GM19395 (cell line): ENCODE measurements around the gene MAPKAP1.
"Not testable (repeated sequence)": the region's sequence is repeated elsewhere in the genome, so short reads cannot be mapped to it uniquely, and the experiment has no call there.

Experiments used
- ATAC-seq: cut with Tn5 transposase; IDR thresholded peaks from one replicate; pipeline ENCODE4 v1.9.1; 2021; ENCODE audit warnings: mild to moderate bottlenecking, moderate library complexity; ENCODE audit not compliant: unreplicated experiment

MAPKAP1 gene

DNA sequence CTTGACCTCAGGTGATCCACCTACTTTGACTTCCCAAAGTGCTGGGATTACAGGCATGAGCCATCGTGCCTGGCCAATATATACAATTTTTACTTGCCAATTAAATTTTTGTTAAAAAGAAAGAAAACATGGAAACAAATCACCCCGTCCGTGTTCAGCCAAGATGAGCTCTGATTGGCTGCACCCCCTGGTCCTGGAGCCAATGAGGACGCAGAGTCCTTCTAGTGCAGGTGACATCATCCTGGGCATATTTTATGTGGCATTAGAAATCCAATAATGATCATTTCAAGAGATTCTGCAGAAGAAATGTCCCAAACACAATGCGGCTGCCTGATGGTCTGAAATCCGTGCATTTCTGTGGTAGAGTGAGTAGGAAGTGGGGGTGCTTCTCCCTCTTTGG, 285.8 kb downstream of the MAPKAP1 start:
- ATAC-seq = no peak

DNA sequence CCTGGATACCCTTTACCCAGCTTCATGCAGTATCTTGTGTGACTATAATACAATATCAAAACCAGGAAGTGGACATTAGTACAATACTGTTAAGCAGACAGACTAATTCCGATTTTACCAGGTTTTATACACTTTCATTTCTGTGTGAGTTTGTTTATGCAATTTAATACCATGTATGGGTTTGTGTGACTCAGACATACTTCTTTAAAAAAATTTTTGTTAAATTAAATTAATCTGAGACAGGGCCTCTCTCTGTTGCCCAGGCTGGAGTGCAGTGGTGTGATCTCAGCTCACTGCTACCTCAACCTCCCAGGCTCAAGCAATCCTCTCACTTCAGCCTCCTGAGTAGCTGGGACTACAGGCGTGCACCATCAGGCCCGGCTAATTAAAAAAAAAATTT, 288.6 kb downstream of the MAPKAP1 start:
- ATAC-seq = no peak

DNA sequence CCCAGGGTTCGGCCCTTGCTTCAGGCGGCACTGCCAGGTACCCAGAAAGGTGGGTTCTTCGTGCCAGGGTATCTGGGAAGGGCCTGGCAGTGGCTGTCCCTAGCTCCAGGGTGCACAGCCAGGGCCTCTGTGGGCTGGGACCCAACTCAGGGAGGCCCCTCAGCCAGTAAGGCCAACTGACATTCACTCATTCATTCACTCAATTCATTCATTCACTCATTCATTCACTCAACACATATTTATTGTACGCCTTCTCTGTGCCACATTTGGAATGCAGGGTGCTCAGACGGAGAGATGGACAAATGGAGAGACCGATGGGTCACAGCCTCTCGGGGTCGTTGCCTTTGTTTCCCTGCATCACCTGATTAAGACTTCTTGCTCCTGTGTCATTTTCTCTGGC, 290.5 kb downstream of the MAPKAP1 start:
- no peak for ATAC-seq

DNA sequence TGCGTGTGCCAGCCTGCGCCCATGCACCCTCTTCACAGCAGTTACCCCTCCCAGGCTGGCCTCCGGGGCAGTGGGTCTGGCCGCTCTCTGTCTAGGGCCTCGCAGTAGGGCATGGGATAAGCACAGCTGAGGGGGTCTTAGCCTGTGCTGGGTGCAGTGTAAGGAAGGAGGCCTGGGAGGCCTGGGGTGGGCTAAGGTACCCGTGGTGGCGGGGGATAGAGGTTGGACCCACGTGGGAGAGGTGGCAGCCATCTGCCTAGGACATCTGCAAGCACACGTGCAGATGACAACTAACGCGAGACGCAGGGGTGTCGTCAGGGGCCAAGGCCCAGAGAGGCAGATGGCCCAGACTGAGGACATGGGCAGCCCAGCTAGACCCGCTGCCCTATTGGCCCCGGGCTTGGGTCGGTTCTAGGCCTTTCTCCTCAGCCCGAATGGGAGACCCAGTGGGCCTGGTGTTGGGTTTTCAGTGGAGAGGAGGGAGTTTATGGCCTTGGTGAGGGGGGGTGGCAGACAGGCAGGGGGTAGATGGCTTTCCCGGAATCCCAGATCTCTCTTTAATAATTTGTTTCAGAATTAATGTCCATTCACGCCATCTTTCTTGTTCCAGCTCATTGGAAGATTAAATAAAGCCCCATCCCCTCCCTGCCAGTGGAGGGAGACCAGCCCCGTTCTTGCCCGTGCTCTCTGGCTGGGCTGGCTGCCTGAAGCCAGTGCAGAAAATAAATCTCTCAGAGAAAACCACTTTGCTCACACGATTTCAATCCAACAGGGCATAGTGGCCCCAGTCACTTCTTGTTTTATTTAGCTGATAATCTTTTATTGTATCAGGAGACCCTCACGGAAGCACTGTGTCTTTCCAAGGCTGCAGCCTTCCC, 291.2 kb downstream of the MAPKAP1 start:
- ATAC-seq = no peak

DNA sequence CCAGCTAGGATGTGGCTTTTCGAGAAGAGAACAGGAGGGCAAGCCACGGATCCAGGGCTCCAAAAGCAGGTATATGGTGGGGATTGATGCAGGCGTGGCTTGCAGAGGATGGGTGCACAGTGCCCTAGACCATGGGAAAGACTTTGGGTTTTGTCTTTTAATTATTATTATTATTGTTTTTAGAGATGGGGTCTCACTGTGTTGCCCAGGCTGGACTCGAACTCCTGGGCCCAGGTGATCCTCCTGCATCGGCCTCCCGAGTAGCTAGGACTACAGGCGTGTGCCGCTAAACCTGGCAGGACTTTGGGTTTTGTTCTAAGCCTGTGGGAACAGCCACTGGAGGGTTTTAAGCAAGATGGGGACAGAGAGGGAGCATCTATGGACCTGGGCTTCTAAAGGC, 293.4 kb downstream of the MAPKAP1 start:
- no peak for ATAC-seq

DNA sequence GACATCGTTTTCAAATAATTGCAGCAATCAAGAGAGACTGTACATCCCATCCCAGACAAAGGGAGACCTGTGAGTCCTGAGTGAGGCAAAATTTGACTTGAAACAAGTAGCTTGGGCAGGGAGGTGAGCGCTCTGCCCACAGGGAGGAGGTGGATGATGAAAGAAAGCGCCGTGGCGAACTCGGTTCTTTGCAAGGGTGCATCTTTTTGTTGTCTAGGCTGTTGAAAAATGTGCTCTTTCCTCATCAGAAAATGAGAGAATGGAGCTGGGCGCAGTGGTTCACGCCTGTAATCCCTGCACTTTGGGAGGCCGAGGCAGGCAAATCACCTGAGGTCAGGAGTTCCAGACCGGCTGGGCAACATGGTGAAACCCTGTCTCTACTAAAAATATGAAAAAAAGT, 294.8 kb downstream of the MAPKAP1 start:
- ATAC-seq = no peak

DNA sequence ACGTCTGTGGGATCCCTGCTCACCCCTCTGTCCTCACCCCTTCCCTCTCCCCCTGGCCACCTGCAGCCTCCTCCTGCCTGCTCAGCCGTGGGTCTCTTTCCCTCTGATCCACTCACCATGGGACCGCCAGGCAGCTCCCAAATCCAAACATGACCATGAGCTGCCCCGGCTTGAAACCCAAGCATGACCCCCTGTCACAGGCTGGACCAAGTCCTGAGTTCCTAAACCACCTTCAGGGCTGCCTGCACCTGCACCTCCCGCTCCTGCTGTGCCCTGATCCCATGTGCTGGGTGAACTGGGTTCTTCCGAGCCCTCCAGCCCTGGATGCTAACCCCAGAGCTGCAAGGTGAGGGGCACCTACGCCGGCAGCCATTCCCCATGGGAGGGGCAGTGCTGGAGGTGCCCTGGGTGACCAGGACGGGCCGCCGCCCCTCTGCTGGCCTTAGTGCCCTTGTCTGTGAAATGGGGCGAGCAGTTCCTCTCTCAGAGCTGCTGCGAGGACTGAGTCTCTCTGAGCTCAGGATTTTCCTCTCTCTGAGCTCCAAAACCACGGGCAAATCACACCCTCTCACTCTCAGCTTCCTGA, 295.7 kb downstream of the MAPKAP1 start:
- ATAC-seq = no peak

DNA sequence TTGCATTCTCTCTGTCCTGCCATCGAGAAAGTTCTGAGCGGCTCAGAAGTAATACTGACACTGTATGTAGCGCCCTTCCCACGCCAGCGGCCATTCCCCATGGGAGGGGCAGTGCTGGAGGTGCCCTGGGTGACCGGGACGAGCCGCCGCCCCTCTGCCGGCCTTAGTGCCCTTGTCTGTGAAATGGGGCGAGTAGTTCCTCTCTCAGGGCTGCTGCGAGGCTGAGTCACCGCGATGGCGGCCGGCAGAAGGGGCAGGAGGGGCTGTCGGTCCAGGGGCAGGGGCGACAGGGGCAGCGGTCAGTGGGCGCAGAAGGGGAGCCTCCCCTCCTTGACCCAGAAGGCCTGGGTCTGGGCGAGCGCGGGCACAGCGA, 296.5 kb downstream of the MAPKAP1 start:
- no peak for ATAC-seq

DNA sequence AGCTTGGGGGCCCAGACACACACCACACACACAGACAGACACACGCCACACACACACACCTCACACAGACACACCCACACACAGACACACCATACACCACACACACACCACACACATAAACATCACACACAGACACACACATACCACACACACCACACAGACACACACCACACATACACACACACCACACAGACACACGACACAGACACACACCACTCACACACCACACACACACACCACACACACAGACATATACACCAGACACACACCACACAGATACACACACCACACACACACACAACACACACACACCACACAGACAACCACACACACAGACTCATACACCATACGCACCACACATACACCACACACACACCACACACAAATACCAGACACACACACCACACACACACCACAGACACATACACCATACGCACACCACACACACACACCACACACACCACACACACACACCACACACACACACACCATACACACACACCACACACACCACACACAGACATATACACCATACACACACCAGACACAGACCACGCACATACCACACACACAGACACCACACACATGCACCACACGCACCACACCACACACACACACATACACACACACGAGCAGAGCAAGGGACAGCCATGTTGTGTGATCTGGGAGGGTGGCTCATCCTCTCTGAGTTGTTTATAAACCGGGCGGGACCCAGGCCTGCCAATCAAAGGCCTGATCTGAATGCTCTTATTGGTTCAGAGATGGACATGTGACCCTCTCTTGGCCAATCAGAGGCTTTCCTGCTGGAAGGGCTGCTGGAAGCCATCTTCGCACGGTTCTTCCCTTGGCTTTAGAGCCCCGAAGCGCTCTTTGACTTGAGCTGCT, 297.1 kb downstream of the MAPKAP1 start:
- ATAC-seq = no peak

DNA sequence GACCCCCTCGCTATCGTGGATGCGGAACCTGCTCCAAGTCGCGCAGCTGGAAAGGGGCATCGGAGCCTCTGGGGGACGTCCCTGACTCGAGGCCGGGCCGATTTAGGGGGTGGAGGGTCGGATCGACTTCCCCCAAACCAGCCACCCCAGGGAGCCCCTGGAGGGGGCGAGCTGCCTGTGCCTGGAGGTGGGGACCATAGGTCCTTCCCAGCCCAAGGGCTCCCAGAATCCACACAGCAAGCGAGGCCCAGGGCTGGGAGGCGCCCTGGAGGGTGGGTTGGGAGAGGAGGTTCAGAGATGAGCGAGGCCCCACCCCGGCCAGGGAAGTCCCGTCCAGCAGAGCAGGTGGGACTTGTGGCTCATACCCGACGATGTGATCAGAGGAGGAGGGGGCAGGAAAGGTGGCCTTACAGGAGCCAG, 297.8 kb downstream of the MAPKAP1 start:
- no peak for ATAC-seq

DNA sequence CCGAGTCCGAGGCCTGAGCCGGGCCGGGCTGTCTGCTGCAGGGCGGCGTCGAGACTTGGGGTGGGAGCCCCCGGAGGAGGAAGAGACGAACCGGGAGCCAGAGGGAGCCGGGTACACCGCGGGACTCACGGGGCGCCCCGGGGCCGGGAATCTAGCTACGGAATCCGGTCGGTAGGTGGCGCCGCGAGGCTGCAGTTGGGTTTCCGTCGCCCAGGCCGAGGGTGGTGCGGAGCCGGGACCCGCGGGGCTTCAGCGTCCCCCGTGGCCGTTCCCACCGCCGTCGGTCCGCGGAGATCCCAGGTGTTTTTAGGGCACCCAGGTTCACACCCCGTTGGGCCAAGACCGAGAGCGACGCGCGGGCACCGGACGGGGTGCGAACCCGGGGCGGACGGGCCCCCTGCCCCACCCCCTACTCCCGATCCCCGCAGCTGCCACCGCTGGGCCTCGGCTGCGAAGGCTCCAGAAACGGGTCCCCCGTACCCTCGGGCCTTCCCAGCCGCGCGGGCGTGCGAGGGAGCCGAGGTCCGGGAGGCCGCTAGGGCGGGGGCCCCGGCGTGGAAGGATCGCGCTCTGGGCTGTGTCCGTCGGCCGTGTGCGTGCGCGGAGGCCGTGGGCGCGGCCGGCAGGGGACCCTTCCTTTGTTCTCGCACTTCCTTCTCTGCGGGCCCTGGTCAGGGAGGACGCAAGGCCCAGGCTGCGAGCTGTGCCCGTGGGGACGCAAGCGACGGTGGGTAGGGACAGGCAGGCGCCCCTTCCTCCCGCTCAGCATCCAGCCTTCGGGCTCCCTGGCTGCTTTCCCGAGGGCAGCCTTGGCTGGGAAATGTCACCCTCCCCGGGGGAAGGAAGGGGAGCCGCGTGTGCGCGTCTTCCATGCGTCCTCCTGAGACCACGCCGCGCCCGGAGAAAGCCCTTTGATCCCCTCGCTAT, 298.8 kb downstream of the MAPKAP1 start:
- peak; percentile 76 for ATAC-seq

DNA sequence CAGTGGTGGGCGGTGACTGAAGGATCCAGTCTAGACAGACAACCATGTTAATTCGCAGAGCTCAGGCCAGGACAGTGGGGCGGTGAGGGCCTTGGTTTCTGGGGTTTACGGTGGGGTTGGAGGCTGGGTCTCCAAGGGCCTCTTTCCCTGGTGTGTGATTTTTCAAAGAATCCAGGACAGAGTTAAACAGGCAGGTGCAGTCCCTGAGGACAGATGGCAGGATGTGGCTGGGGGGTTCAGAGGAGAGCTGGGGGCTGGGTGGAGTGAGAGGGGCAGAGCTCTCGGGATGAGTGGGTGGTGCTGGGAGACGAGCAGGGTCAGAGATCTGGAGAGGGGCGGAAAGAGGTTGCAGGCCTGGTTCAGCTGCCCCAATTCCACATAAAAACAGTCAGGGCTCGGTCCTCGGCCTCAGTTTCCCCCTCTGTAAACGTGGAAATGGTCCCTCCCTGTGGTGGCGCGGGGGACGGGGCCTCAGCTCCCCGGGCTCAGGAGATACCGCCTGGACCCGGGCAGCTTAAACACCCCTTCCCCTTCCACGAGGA, 299.5 kb downstream of the MAPKAP1 start:
- ATAC-seq = peak; percentile 20

DNA sequence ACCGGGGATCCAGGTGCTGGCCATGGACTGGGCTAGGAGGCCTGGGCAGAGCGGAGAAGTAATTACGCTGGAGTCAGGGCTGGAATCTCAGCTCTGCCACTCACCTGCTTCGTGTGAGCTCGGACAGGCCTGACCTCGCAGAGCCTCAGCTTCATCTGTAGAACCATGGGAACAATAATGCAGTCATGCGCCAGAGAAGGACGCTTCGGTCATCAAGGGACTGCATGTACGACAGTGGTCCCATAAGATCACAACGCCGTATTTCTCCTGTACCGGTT, 300.3 kb downstream of the MAPKAP1 start:
- no peak for ATAC-seq

DNA sequence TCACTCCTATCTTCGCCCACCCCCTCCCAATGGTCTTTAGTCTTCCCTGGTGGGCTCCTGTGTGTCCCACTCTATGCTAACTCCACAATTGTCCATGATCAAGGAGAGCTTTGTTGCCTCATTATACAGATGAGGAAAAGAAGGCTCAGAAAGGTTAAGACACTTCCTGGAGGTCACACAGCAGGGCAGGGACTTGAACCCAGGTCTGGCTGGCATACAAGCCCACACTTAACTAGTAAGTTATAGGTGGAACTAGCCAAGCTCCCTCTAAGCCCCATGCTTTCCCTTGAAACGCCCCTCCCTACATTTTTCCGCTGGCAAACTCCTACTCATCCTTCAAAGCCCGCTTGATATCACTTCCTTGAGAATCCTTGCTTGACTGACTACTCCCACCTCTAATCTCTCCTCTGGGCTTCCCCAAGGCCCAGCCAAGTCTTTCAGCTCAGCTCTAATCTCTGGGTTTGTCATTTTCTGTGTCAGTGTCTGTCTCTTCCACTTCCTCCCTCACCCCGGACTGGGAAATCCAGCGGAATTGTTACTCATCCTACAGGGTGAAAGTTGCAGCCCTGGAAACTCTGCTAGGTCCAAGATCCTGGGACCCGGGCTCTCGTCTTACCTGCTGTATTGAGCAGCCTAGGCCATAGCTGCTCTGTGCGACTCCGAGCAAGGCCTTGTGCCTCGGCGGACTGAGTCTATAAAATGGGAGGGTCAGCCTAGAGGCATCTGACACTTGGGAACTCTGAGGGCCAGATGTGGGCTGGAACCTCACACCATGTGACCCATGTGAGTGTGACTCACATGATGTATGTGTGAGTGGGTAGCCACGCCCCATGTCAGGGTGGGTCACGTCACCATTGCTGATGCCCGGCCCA, 300.8 kb downstream of the MAPKAP1 start:
- ATAC-seq = no peak

DNA sequence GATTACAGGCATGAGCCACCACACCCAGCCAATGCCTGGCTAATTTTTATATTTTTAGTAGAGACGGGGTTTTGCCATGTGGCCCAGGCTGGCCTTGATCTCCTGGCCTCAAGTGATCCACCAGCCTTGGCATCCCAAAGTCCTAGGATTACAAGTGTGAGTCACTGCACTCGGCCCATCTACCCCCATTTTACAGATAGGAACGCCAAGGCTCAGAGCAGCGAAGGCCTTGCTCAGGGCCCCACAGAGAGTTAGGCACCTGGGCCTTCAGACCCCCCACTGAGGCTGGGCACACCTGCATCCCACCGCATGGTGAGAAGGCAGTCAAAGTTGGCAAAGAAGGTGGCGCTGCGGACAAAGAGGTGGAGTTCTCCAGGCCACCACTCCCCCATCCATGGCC, 302.3 kb downstream of the MAPKAP1 start:
- ATAC-seq = no peak

DNA sequence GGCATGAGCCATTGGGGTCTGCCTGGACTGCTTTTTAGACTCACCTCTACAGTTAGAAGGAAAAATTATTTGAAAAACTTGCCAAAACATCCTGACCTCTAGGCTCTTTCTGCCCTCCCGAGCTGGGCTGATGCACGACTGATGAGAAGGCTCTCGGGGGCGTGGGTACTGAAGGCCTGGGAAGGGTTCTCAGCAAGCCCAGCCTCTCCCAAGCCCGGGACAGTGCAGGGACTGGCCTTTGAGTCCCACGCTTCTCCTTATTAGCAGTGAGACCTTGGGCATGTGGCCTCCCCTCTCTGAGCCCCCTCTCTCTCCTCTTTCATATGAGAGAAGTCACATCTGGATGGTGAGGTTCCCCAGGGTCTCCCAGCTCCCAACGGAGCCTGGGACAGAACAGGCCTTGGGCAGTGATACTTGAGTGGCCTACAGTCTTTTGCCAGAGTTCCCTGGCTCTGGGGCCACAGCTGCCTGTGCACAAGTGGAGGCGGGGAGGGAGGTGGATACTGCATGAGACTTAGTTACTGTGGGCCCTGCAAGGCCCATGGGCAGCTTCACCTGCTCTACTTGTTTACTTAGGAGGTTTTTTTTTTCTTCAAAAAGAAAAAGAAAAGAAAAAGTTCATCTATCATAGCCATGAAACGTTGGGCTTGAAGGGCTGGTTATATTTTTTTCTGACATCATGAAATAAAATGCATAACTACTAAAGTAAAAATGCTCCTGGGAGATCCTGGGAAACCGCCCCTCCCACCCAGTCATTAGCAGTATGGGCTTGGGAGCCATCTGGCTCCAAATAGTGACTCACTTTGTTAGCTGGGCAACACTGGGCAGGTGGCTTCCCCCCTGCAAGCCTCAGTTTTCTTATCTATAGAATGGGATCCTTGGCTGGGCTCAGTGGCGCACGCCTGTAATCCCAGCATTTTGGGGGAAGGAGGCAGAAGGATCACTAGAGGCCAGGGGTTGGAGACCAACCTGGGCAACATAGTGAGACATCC, 306.0 kb downstream of the MAPKAP1 start:
- no peak for ATAC-seq

DNA sequence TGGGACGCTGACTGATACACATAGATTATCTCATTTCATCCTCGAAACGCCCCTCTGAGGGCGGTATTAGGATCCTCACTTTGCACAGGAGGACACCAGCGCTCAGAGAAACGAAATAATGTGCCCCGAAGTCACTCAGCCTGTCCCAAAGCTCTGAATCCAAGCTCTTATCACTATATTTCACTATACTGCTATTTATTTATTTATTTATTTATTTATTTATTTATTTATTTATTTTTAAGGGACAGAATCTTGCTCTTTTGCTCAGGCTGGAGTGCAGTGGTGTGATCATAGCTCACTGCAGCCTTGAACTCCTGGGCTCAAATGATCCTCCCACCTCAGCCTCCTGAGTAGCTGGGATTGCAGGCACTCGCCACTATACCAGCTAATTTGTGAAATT, 306.8 kb downstream of the MAPKAP1 start:
- ATAC-seq = not testable (repeated sequence)

DNA sequence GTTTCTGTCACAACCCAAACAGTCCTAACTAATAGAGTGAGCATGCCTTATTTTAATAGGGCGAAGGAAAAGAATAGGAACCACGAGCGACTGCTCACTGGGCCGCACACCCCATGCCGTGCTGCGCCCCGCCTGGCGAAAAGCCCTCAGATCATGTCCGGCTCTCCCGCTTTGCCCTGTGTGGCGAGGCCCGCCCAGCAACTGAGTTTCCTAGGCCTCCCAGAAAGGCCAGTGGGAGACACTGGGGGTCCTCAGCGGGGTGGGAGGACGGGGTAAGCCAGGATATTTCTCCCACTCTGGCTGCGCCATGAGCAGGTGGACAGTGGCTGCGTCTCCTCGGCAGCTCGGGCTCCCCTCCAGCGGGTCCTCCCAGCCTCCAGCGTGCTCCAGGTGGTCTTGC, 307.3 kb downstream of the MAPKAP1 start:
- ATAC-seq = no peak
